H1 (cell line): ENCODE measurements around the gene DNAJC7. TPM values are rescaled to one million over a fixed set of nuclear protein-coding genes. Genes with fewer than 3 reads are reported as not detected.

Experiments
- CTCF ChIA-PET: fragments of 300-600 bp; sonication (Branson Sonifier 250); formaldehyde crosslinking; loops from one replicate; lab custom pipeline; 2021; ENCODE audit not compliant: partially characterized antibody; lab: Charles Lee
- POLR2A ChIA-PET: fragments of 300-600 bp; sonication (Branson Sonifier 250); formaldehyde crosslinking; loops from one replicate; lab custom pipeline; 2021; ENCODE audit warnings: inconsistent platforms; ENCODE audit not compliant: partially characterized antibody; lab: Charles Lee
- DNase-seq, 2 experiments: peaks; one replicate each; pipeline versions ENCODE4 v3.0.0 to v3.0.0-alpha.2; 2010 to 2022; ENCODE audit warnings: low spot score in 2 of 2, low read depth in 1 of 2, mixed read lengths in 1 of 2
- FAIRE-seq: peaks from 2 replicates; lab custom pipeline; 2011; peaks lifted over from hg19 to GRCh38; lab: Jason Lieb, UNC
- H2AFZ ChIP-seq: 2 replicates; pipeline ENCODE4 v1.8.1; 2012; ENCODE audit warnings: low read length, inconsistent platforms
- H2AK5ac ChIP-seq: 2 replicates; pipeline ENCODE4 v1.6.1; 2013; ENCODE audit warnings: low read depth, low read length
- H2BK120ac ChIP-seq: replicated peaks from 2 replicates; pipeline ENCODE3; 2013; ENCODE audit warnings: low read depth, low read length, inconsistent platforms
- H2BK12ac ChIP-seq: 2 replicates; pipeline ENCODE4 v1.6.1; 2013; ENCODE audit warnings: low read depth, low read length
- H2BK15ac ChIP-seq: 2 replicates; pipeline ENCODE4 v1.6.1; 2013; ENCODE audit warnings: low read length
- H2BK20ac ChIP-seq: 2 replicates; pipeline ENCODE4 v1.6.1; 2013; ENCODE audit warnings: low read length
- H2BK5ac ChIP-seq: 2 replicates; pipeline ENCODE4 v1.6.1; 2013; ENCODE audit warnings: low read depth, low read length
- H3K14ac ChIP-seq: 2 replicates; pipeline ENCODE4 v1.6.1; 2013; ENCODE audit warnings: inconsistent platforms; ENCODE audit not compliant: insufficient read length
- H3K18ac ChIP-seq: 2 replicates; pipeline ENCODE4 v1.6.1; 2013; ENCODE audit warnings: low read length; ENCODE audit errors: extremely low read depth
- H3K23ac ChIP-seq: 2 replicates; pipeline ENCODE4 v1.6.1; 2013; ENCODE audit warnings: inconsistent platforms; ENCODE audit not compliant: insufficient read length
- H3K23me2 ChIP-seq: 2 replicates; pipeline ENCODE4 v1.6.1; 2013; ENCODE audit warnings: low read depth, low read length
- H3K27ac ChIP-seq: 2 replicates; pipeline ENCODE4 v1.6.1; 2011; ENCODE audit warnings: low read depth, low read length, inconsistent platforms
- H3K27me3 ChIP-seq, 4 experiments: replicated peaks in 1 of 4; 1 replicate in 1 of 4; 2 replicates in 3 of 4; pipeline versions ENCODE4 v1.6.1 to v1.8.1; 2011 to 2013; ENCODE audit warnings: low read length in 3 of 4, mild to moderate bottlenecking in 3 of 4, inconsistent platforms in 2 of 4, mixed read lengths in 2 of 4, moderate library complexity in 1 of 4; ENCODE audit not compliant: control insufficient read depth in 3 of 4, insufficient read depth in 3 of 4; ENCODE audit errors: extremely low read depth in 1 of 4
- H3K36me3 ChIP-seq, 4 experiments: 2 replicates each; pipeline versions ENCODE4 v1.6.1 to v1.8.1; 2011 to 2013; ENCODE audit warnings: mild to moderate bottlenecking in 4 of 4, low read length in 3 of 4, moderate library complexity in 2 of 4, control low read depth in 1 of 4, inconsistent platforms in 1 of 4; ENCODE audit not compliant: insufficient read depth in 4 of 4, control insufficient read depth in 2 of 4
- H3K4ac ChIP-seq: replicated peaks from 2 replicates; pipeline ENCODE3; 2013; ENCODE audit warnings: low read length, low read depth, mixed read lengths, inconsistent platforms; ENCODE audit not compliant: insufficient read length
- H3K4me1 ChIP-seq, 4 experiments: replicated peaks in 1 of 4; 1 replicate in 1 of 4; 2 replicates in 3 of 4; pipeline versions ENCODE4 v1.6.1 to v1.8.1; 2011 to 2013; ENCODE audit warnings: low read length in 3 of 4, inconsistent platforms in 2 of 4, mixed read lengths in 1 of 4; ENCODE audit not compliant: insufficient read depth in 4 of 4, control insufficient read depth in 3 of 4
- H3K4me2 ChIP-seq, 2 experiments: 2 replicates each; pipeline versions ENCODE4 v1.6.1 to v1.8.1; 2011 to 2013; ENCODE audit warnings: low read depth in 2 of 2, low read length in 2 of 2, control low read depth in 1 of 2, inconsistent platforms in 1 of 2, mild to moderate bottlenecking in 1 of 2; ENCODE audit not compliant: insufficient read depth in 1 of 2
- H3K4me3 ChIP-seq, 4 experiments: fragments of 200-600, 300-600 bp in 1 of 4; sonication (generic), shearing (Covaris generic), sonication (Bioruptor Twin) in 1 of 4; 2 replicates each; pipeline versions ENCODE4 v1.5.1 to v1.8.1; 2011 to 2016; ENCODE audit warnings: low read length in 4 of 4, low read depth in 3 of 4, control low read depth in 2 of 4, inconsistent platforms in 2 of 4, mild to moderate bottlenecking in 2 of 4, mixed read lengths in 1 of 4, moderate library complexity in 1 of 4; ENCODE audit not compliant: insufficient read depth in 2 of 4; ENCODE audit errors: extremely low read depth in 1 of 4
- H3K56ac ChIP-seq: replicated peaks from 2 replicates; pipeline ENCODE3; 2013; ENCODE audit warnings: low read depth, mild to moderate bottlenecking, mixed read lengths, low read length, inconsistent platforms; ENCODE audit not compliant: insufficient read length
- H3K79me1 ChIP-seq: 2 replicates; pipeline ENCODE4 v1.6.1; 2013; ENCODE audit warnings: low read depth, low read length, control low read depth
- H3K79me2 ChIP-seq, 2 experiments: 2 replicates each; pipeline versions ENCODE4 v1.6.1 to v1.8.1; 2012 to 2013; ENCODE audit warnings: low read length in 2 of 2, mild to moderate bottlenecking in 2 of 2, inconsistent platforms in 1 of 2; ENCODE audit not compliant: insufficient read depth in 2 of 2, control insufficient read depth in 1 of 2
- H3K9ac ChIP-seq, 4 experiments: replicated peaks in 1 of 4; 1 replicate in 1 of 4; 2 replicates in 3 of 4; pipeline versions ENCODE4 v1.6.1 to v1.8.1; 2011 to 2013; ENCODE audit warnings: low read depth in 3 of 4, low read length in 3 of 4, control low read depth in 2 of 4, mild to moderate bottlenecking in 2 of 4, moderate library complexity in 2 of 4, inconsistent platforms in 1 of 4; ENCODE audit errors: extremely low read depth in 1 of 4
- H3K9me3 ChIP-seq, 2 experiments: 2 replicates each; pipeline versions ENCODE4 v1.6.1 to v1.8.1; 2012 to 2013; ENCODE audit warnings: mild to moderate bottlenecking in 2 of 2, moderate library complexity in 2 of 2, control low read depth in 1 of 2, inconsistent platforms in 1 of 2, low read depth in 1 of 2, low read length in 1 of 2, mixed read lengths in 1 of 2; ENCODE audit not compliant: insufficient read depth in 2 of 2
- H4K20me1 ChIP-seq, 2 experiments: replicated peaks in 1 of 2; 2 replicates each; pipeline versions ENCODE3 to v1.8.1; 2011 to 2013; ENCODE audit warnings: inconsistent platforms in 2 of 2, low read length in 2 of 2, mild to moderate bottlenecking in 1 of 2; ENCODE audit not compliant: insufficient read depth in 2 of 2, control insufficient read depth in 1 of 2
- H4K5ac ChIP-seq: 2 replicates; pipeline ENCODE4 v1.6.1; 2013; ENCODE audit warnings: low read length, low read depth, mixed read lengths, inconsistent platforms; ENCODE audit not compliant: insufficient read length
- H4K8ac ChIP-seq: 2 replicates; pipeline ENCODE4 v1.8.0; 2013; ENCODE audit warnings: mild to moderate bottlenecking, moderate library complexity, low read length, inconsistent platforms; ENCODE audit not compliant: insufficient read depth; ENCODE audit errors: extremely low read depth
- H4K91ac ChIP-seq: replicated peaks from 2 replicates; pipeline ENCODE3; 2013; ENCODE audit warnings: low read length, mixed read lengths, inconsistent platforms; ENCODE audit not compliant: insufficient read length
- CEBPB ChIP-seq: IDR thresholded peaks from 2 replicates; pipeline ENCODE4 v1.6.1; 2012; ENCODE audit warnings: low read depth, low read length
- WGBS, 2 experiments: shearing (Covaris generic) in 1 of 2; methylation state at CpG; one replicate each; pipeline versions ENCODE4 v1.1.6 to v1.1.7; 2013 to 2015; ENCODE audit warnings: low lambda C conversion rate in 2 of 2, mixed read lengths in 2 of 2, inconsistent platforms in 1 of 2, low coverage in 1 of 2, missing lambda C conversion rate in 1 of 2; ENCODE audit not compliant: insufficient replicate concordance in 2 of 2, insufficient coverage in 1 of 2, insufficient read length in 1 of 2; ENCODE audit errors: extremely low coverage in 1 of 2, missing lambda C conversion rate in 1 of 2; 5-methylcytosine and 5-hydroxymethylcytosine counted together
- polyA plus RNA-seq, 7 experiments: library from polyadenylated mRNA; depleted of rRNA in 3 of 7; stranded (reverse) in 5 of 7; unstranded in 2 of 7; fragments of >200 nt in 5 of 7; fragments of 200-250 nt in 2 of 7; gene quantifications; 1 replicate in 5 of 7; 2 replicates in 1 of 7; 4 replicates in 1 of 7; pipeline versions ENCODE4 v1.2.1 to v1.2.3, GENCODE V29; 2011 to 2013; ENCODE audit warnings: missing spikeins in 2 of 7, mixed read lengths in 2 of 7
- total RNA-seq: library from RNA; stranded (reverse); fragmentation: NEBNext Ultra II Directional; extraction: Animal tissue kit (Norgen Biotek cat#: 25700); gene quantifications from 2 replicates; pipeline ENCODE4 v1.2.1, GENCODE V29; 2021

DNAJC7 gene
- total and polyA plus RNA-seq, 2 of the 8 experiments (the other 6 are each of a cell fraction or from before 2014, with no cell fraction given): 31.0 to 148 TPM

GRCh38 chr17:42040818-42041217, 23.6 kb upstream of the DNAJC7 start:
- H2BK20ac ChIP-seq: no peak overlapping the region
- H3K23ac ChIP-seq: no peak overlapping the region
- no peak overlapping the region for H4K91ac ChIP-seq
- H4K5ac ChIP-seq: no peak overlapping the region
- H3K4ac ChIP-seq: no peak overlapping the region
- no peak overlapping the region for H3K4me3 ChIP-seq
- H3K23me2 ChIP-seq: no peaks in the 10 kb centered on the region
- H3K4me1 ChIP-seq: peaks cover 0 to 6% (median 2%) of the 10 kb centered on the region in 4 experiments; a peak in 2 of 7 replicates
- no peak for TF ChIP-seq CEBPB
- H3K9ac ChIP-seq: no peak overlapping the region
- ChIA-PET CTCF (interaction anchor here (0.6 to 38.8 kb wide), 14 partner anchors 8 to 345 kb away, joined by 3 to 1084 read pairs (median 6); partner anchors contain the start of genes DHX58, DNAJC7, HSPB9 and KAT2A), POLR2A (interaction anchor here (0.6 to 3.4 kb wide), 7 partner anchors 12 to 239 kb away, joined by 3 to 21 read pairs (median 4); partner anchors contain the start of gene ZNF385C)
- H3K14ac ChIP-seq: no peak overlapping the region
- FAIRE-seq (no peak), DNase-seq (no peak)
- no peaks in the 10 kb centered on the region for H3K79me2 ChIP-seq
- no peak overlapping the region for H3K18ac ChIP-seq
- H3K56ac ChIP-seq: no peak overlapping the region
- H2BK15ac ChIP-seq: no peak overlapping the region
- H2BK12ac ChIP-seq: no peak overlapping the region
- no peaks in the 10 kb centered on the region for H3K36me3 ChIP-seq
- no peak overlapping the region for H3K27ac ChIP-seq
- no peak overlapping the region for H2AK5ac ChIP-seq
- no peaks in the 10 kb centered on the region for H3K27me3 ChIP-seq
- no peak overlapping the region for H4K8ac ChIP-seq
- H4K20me1 ChIP-seq: no peaks in the 10 kb centered on the region
- H3K79me1 ChIP-seq: no peaks in the 10 kb centered on the region
- H3K4me2 ChIP-seq: no peak overlapping the region
- WGBS, 2 experiments: 92% methylated on average over 10 of the region's 10 CpGs; no CpG with 5 or more reads in 1 of the 2 experiments
- no peak overlapping the region for H2BK120ac ChIP-seq
- H3K9me3 ChIP-seq: no peaks in the 10 kb centered on the region
- no peak overlapping the region for H2AFZ ChIP-seq
- H2BK5ac ChIP-seq: no peak overlapping the region
